ENCODE measurements around the gene MKRN2. TPM values are rescaled to one million over a fixed set of nuclear protein-coding genes. Genes with fewer than 3 reads are reported as not detected.

Gene MKRN2
- total and polyA plus RNA-seq, 9 of the 15 experiments (the other 6 are each of a cell fraction or from before 2014, with no cell fraction given): 29.4 to 63.2 (median 42.9) TPM

DNA sequence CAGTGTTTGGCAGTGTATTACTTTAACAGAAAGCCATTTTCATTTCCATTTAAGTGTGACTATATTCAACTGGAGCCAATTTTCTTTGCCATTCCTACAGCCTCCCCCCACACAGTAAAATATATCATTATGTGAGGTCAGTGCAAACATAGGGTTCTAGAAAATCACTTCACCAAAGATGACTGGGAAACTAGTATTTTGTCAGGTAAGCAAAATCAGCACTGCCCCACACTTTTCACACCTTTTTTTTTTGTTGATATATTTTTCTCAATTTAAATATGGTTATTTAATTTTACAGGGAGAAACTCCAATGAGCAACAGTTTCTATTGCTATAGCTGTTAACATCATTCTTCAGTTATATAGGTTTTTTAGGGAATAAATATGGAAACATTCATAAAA, 41.3 kb upstream of the MKRN2 start (continued):
- TF ChIP-seq HSF4 (CRISPR knock-in tag; IDR thresholded peaks at IDR 0.05; ENCODE audit: borderline replicate concordance) (no peak), MAFK (IDR thresholded peaks at IDR 0.05; ENCODE audit: low read length) (peak; percentile 49; the same call in 1 of the 2 replicates), PHF20 (IDR thresholded peaks at IDR 0.05; ENCODE audit: partially characterized antibody) (no peak), SRSF9 (IDR thresholded peaks at IDR 0.05; ENCODE audit: borderline replicate concordance, low read depth, low read length) (no peak), ZNF76 (CRISPR knock-in tag; IDR thresholded peaks at IDR 0.05; ENCODE audit: borderline replicate concordance) (no peak), ZNF146 (CRISPR knock-in tag; IDR thresholded peaks at IDR 0.05; ENCODE audit: unreplicated experiment) (no peak), ZNF133 (CRISPR knock-in tag; IDR thresholded peaks at IDR 0.05) (no peak), SIN3A (IDR thresholded peaks at IDR 0.05; ENCODE audit: borderline replicate concordance in 2 of 2, control insufficient read depth in 1 of 2, low read depth in 2 of 2, low read length in 2 of 2) (no peak), MAFF (IDR thresholded peaks at IDR 0.05; ENCODE audit: low read length) (peak; percentile 73), FUS (optimal IDR thresholded peaks at IDR 0.05; ENCODE audit: low read depth, low read length) (no peak), ZZZ3 (IDR thresholded peaks at IDR 0.05) (no peak), GABPB1 (CRISPR knock-in tag; IDR thresholded peaks at IDR 0.05) (no peak), MTA3 (IDR thresholded peaks at IDR 0.05; ENCODE audit: borderline replicate concordance) (no peak), YY1 (IDR thresholded peaks at IDR 0.05; ENCODE audit: borderline replicate concordance in 1 of 3, control insufficient read depth in 1 of 3, extremely low read depth in 1 of 3, insufficient read depth in 3 of 3, insufficient read length in 1 of 3, insufficient replicate concordance in 2 of 3, low read depth in 1 of 3, low read length in 2 of 3) (no peak)
- TF ChIP-seq, protein P1, sequence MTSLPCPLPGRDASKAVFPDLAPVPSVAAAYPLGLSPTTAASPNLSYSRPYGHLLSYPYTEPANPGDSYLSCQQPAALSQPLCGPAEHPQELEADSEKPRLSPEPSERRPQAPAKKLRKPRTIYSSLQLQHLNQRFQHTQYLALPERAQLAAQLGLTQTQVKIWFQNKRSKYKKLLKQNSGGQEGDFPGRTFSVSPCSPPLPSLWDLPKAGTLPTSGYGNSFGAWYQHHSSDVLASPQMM (CRISPR knock-in tag; IDR thresholded peaks at IDR 0.05): no peak
- TF ChIP-seq, protein P2, sequence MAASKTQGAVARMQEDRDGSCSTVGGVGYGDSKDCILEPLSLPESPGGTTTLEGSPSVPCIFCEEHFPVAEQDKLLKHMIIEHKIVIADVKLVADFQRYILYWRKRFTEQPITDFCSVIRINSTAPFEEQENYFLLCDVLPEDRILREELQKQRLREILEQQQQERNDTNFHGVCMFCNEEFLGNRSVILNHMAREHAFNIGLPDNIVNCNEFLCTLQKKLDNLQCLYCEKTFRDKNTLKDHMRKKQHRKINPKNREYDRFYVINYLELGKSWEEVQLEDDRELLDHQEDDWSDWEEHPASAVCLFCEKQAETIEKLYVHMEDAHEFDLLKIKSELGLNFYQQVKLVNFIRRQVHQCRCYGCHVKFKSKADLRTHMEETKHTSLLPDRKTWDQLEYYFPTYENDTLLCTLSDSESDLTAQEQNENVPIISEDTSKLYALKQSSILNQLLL (CRISPR knock-in tag; IDR thresholded peaks at IDR 0.05; ENCODE audit: borderline replicate concordance): no peak
- TF ChIP-seq, protein P3, sequence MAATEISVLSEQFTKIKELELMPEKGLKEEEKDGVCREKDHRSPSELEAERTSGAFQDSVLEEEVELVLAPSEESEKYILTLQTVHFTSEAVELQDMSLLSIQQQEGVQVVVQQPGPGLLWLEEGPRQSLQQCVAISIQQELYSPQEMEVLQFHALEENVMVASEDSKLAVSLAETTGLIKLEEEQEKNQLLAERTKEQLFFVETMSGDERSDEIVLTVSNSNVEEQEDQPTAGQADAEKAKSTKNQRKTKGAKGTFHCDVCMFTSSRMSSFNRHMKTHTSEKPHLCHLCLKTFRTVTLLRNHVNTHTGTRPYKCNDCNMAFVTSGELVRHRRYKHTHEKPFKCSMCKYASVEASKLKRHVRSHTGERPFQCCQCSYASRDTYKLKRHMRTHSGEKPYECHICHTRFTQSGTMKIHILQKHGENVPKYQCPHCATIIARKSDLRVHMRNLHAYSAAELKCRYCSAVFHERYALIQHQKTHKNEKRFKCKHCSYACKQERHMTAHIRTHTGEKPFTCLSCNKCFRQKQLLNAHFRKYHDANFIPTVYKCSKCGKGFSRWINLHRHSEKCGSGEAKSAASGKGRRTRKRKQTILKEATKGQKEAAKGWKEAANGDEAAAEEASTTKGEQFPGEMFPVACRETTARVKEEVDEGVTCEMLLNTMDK (IDR thresholded peaks at IDR 0.05; ENCODE audit: borderline replicate concordance, insufficient read depth, low read depth, low read length, poor library complexity, severe bottlenecking): no peak
